ENCODE results near the gene HID1. TPM values are rescaled to one million over a fixed set of nuclear protein-coding genes. Genes with fewer than 3 reads are reported as not detected.
A peak's percentile ranks its signal among the peaks of the same experiment; 100 is the strongest.
"Not testable (repeated sequence)": the region's sequence is repeated elsewhere in the genome, so short reads cannot be mapped to it uniquely, and the experiment has no call there.

HID1 gene
- total RNA-seq, 1 donor from 2014 or later = 9.0 TPM

GRCh38 chr17:74916851-74917199 is 55.7 kb downstream of the HID1 start:
- intact Hi-C loops (cut with DNase I) = no loop called here
- no peak for ATAC-seq (ENCODE audit: poor library complexity)
- DNase-seq = no peak

DNA sequence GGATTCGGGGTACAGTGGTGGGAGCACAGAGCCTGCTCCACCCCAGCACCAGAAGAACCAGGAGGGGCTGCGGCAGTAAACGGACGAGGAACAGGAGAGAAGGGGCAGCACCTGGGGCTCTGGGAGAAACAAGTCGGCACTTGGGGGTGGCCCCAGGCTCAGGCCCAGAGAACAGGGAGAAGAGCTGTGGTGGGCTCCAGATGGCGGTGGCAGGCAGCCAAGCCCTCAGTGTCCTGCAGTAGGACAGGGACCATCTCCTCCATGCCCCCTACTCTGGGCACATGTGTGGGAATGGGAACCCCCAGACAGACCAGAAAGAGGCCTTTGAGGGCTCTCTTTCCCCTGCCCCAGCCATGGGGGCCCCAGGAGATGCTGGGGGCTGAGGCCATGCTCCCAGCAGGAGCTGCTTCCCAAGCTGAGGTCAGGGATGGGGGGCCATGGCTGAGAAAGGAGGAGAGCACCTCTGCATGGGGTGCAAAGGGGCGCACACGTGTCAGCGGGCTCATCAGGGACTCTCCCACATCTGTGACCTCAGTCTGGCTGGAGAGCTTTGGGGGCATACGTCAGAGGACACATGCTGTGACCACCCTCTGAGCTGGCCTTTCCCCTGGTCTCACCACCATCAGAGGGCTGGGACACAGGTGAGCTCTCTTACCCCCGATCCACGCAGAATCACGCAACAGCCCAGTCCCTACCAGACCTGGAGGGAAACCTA is 56.3 kb downstream of the HID1 start:
- intact Hi-C loops (cut with DNase I) = no loop called here
- no peak for DNase-seq
- no peak for ATAC-seq (ENCODE audit: poor library complexity)

DNA sequence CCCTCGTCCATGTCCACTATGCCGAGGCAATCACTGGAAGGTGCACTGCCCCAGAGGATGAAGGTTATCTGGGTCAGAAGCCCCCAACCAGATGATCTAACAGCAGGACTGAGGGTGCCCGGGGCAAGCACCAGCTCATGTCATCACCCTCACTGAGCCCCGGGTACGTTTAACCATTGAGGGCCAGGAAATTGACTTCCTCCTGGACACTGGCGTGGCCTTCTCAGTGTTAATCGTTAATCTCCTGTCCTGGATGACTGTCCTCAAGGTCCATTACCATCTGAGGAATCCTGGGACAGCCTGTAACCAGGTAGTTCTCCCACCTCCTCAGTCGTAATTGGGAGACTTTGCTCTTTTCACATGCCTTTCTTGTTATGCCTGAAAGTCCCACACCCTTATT is 61.1 kb downstream of the HID1 start:
- DNase-seq; intact Hi-C loops (cut with DNase I); ATAC-seq (ENCODE audit: poor library complexity): not testable (repeated sequence)

GRCh38 chr17:74909097-74909496 is 63.5 kb downstream of the HID1 start:
- intact Hi-C loops (cut with DNase I); ATAC-seq (ENCODE audit: poor library complexity); DNase-seq: not testable (repeated sequence)

- DNase-seq = no peak
- intact Hi-C loops (cut with DNase I) = no loop called here
- no peak for ATAC-seq (ENCODE audit: poor library complexity)
These were observed 65.5 kb downstream of the HID1 start for GRCh38 chr17:74907012-74907411.

DNA sequence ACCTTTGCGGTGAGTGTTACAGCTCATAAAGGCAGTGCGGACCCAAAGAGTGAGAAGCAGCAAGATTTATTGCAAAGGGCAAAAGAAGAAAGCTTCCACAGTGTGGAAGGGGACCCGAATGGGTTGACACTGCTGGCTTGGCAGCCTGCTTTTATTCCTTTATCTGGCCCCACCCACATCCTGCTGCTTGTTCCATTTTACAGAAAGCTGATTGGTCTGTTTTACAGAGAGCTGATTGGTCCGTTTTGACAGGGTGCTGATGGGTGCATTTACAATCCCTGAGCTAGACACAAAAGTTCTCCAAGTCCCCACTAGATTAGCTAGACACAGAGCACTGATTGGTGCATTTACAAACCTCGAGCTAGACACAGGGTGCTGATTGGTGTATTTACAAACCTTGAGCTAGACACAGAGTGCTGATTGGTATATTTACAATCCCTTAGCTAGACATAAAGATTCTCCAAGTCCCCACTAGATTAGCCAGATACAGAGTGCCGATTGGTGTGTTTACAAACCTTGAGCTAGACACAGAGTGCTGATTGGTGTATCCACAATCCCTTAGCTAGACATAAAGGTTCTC is 66.3 kb downstream of the HID1 start:
- DNase-seq; intact Hi-C loops (cut with DNase I): not testable (repeated sequence)

GRCh38 chr17:74904687-74905409 is 67.7 kb downstream of the HID1 start:
- intact Hi-C loops (cut with DNase I) = no loop called here
- DNase-seq = no peak
- ATAC-seq (ENCODE audit: poor library complexity) = no peak

More for the DNA sequence above, 66.3 kb downstream of the HID1 start:
- ATAC-seq (ENCODE audit: poor library complexity) = not testable (repeated sequence)

DNA sequence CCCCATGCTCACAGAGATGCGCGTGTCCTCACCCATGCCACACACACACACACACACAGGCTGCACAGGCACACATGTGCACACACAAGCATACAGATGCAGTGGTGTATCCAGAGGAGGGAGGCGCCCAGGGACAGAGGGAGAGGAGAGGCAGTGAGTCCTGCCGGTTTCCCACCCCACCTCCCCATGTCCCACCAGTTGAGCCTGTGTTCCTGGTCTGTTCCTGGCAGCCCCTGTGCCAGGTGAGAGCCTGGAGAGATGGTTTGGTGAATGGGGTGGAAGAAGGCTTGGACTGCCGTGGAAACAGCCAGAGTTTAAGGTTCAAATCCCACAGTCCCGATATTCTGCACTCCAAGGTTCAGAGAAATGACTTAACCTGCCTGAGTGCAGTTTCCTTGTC is 68.9 kb downstream of the HID1 start:
- ATAC-seq (ENCODE audit: poor library complexity) (no peak), DNase-seq (peak; percentile 13)
- intact Hi-C loops (cut with DNase I) = no loop called here

GRCh38 chr17:74903034-74903433 is 69.5 kb downstream of the HID1 start:
- intact Hi-C loops (cut with DNase I) = no loop called here
- no peak for DNase-seq
- no peak for ATAC-seq (ENCODE audit: poor library complexity)

GRCh38 chr17:74901353-74902135 is 71.0 kb downstream of the HID1 start:
- DNase-seq (peak; percentile 7), ATAC-seq (ENCODE audit: poor library complexity) (no peak)
- intact Hi-C loops (cut with DNase I) = no loop called here

Other genes with a start within 250 kb of the HID1 start
- gene RAB37, start 235.5 kb downstream of the HID1 start, total RNA-seq = 4.1 TPM
- gene NHERF1, start 224.1 kb downstream of the HID1 start, total RNA-seq = 13.7 TPM
- 18.6 TPM for gene NAT9, start 196.4 kb downstream of the HID1 start, total RNA-seq
- gene GRIN2C, start 112.9 kb downstream of the HID1 start, total RNA-seq = 0.65 TPM
- gene FDXR, start 99.8 kb downstream of the HID1 start, total RNA-seq = 4.6 TPM
- not detected for gene FADS6, start 79.1 kb downstream of the HID1 start, total RNA-seq
- gene USH1G, start 49.5 kb downstream of the HID1 start, total RNA-seq = not detected
- not detected for gene OTOP2, start 48.5 kb downstream of the HID1 start, total RNA-seq
- not detected for gene OTOP3, start 36.9 kb downstream of the HID1 start, total RNA-seq
- gene CDR2L, start 14.9 kb upstream of the HID1 start, total RNA-seq = 18.4 TPM
- gene MRPL58, start 39.9 kb upstream of the HID1 start, total RNA-seq = 46.6 TPM
- gene ATP5PD, start 74.2 kb upstream of the HID1 start, total RNA-seq = 832 TPM
- gene KCTD2, start 74.5 kb upstream of the HID1 start, total RNA-seq = 23.8 TPM
- 6.5 TPM for gene SLC16A5, start 115.2 kb upstream of the HID1 start, total RNA-seq
- gene ARMC7, start 137.2 kb upstream of the HID1 start, total RNA-seq = 5.3 TPM
- gene NT5C, start 159.0 kb upstream of the HID1 start, total RNA-seq = 24.6 TPM
- gene JPT1, start 181.8 kb upstream of the HID1 start, total RNA-seq = 15.0 TPM
- gene SUMO2, start 210.2 kb upstream of the HID1 start, total RNA-seq = 200 TPM
- 25.2 TPM for gene NUP85, start 232.9 kb upstream of the HID1 start, total RNA-seq